SU-DHL-6 (cell line): ENCODE data around the gene LRRTM2.

Source experiments
- H2AFZ ChIP-seq: fragments of 200-600 bp; sonication (generic); 2 replicates; pipeline ENCODE4 v1.6.1; 2014; ENCODE audit warnings: low read depth, mild to moderate bottlenecking, moderate library complexity, mixed read lengths, antibody characterized with exemption, low read length; ENCODE audit not compliant: severe bottlenecking
- H3F3A ChIP-seq: fragments of 200-600 bp; shearing (Covaris generic); 2 replicates; pipeline ENCODE4 v1.6.0; 2016; ENCODE audit warnings: antibody characterized with exemption, mild to moderate bottlenecking; ENCODE audit not compliant: insufficient read depth
- H3K27ac ChIP-seq: fragments of 200-600 bp; sonication (generic); 2 replicates; pipeline ENCODE4 v1.5.1; 2016; ENCODE audit warnings: low read depth, mild to moderate bottlenecking, low read length, moderate library complexity, mixed read lengths
- H3K27me3 ChIP-seq: fragments of 200-600 bp; sonication (generic), shearing (Covaris generic); 2 replicates; pipeline ENCODE4 v1.6.0; 2014; ENCODE audit warnings: mild to moderate bottlenecking, low read length
- H3K36me3 ChIP-seq: fragments of 200-600 bp; sonication (generic); 2 replicates; pipeline ENCODE4 v1.6.1; 2014; ENCODE audit warnings: mild to moderate bottlenecking, low read length, mixed read lengths
- H3K4me2 ChIP-seq: fragments of 300-600, 200-600 bp; shearing (Covaris generic), sonication (generic); 2 replicates; pipeline ENCODE4 v1.6.0; 2014; ENCODE audit warnings: low read length, low read depth, mild to moderate bottlenecking; ENCODE audit not compliant: poor library complexity, severe bottlenecking
- H3K4me3 ChIP-seq: fragments of 200-600 bp; sonication (generic); 2 replicates; pipeline ENCODE4 v1.5.1; 2014; ENCODE audit warnings: antibody characterized with exemption, low read length, mild to moderate bottlenecking, mixed read lengths; ENCODE audit not compliant: insufficient read depth, poor library complexity, severe bottlenecking
- H3K79me2 ChIP-seq: fragments of 200-600 bp; sonication (generic); 2 replicates; pipeline ENCODE4 v1.6.1; 2014; ENCODE audit warnings: mild to moderate bottlenecking, low read length, moderate library complexity; ENCODE audit not compliant: insufficient read depth
- H3K9ac ChIP-seq: fragments of 200-600 bp; sonication (generic); 2 replicates; pipeline ENCODE4 v1.7.0; 2014; ENCODE audit warnings: mild to moderate bottlenecking, low read length
- H3K9me2 ChIP-seq: fragments of 200-600 bp; sonication (generic); replicated peaks from 2 replicates; pipeline ENCODE4 v1.6.1; 2014; ENCODE audit warnings: low read length; ENCODE audit not compliant: insufficient read depth
- H3K9me3 ChIP-seq: fragments of 200-600 bp; sonication (generic); 2 replicates; pipeline ENCODE4 v1.6.1; 2014; ENCODE audit warnings: low read length, mixed read lengths; ENCODE audit not compliant: insufficient read depth
- H4K20me1 ChIP-seq: fragments of 200-600 bp; sonication (generic); 2 replicates; pipeline ENCODE4 v1.6.1; 2014; ENCODE audit warnings: low read depth, mild to moderate bottlenecking, antibody characterized with exemption, low read length, moderate library complexity, mixed read lengths
- EZH2phosphoT487 ChIP-seq: fragments of 200-600 bp; sonication (generic), shearing (Covaris generic); conservative IDR thresholded peaks from 2 replicates; pipeline ENCODE4 v1.6.1; 2018; ENCODE audit warnings: mild to moderate bottlenecking, antibody characterized with exemption, low read length, moderate library complexity, mixed read lengths
- TF ChIP-seq, protein P1 (sequence below): fragments of 200-600 bp; sonication (generic); IDR thresholded peaks from one replicate; pipeline ENCODE4 v1.5.1; 2017; ENCODE audit warnings: antibody characterized with exemption, mild to moderate bottlenecking, low read length, moderate library complexity; ENCODE audit not compliant: insufficient read depth, poor library complexity, severe bottlenecking

LRRTM2 gene

DNA sequence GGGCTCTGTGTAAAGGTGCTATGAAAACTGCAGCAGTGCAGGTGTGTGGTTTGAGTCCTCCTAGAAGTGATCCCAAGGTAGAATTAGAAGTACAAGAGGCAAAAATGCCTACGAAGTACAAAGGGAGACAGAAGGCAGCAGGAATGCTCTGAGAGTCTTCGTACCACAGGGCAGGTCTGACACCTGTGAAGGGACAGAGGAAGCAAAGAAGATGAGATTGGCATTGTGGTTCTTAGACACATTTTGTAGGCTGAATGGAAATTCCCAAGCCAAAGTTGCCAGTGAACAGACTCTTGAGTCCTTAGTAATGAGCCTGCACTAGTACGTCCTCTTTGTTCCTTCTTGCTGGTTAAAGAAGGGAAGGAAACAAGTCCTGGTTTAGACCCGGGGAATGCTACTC, 1.7 kb upstream of the LRRTM2 start:
- H3K9me2 ChIP-seq, result no peaks in the 10 kb centered on the region
- H3K4me2 ChIP-seq, result no peak overlapping the region
- no peak overlapping the region for H3K4me3 ChIP-seq
- H3K9me3 ChIP-seq, result no peaks in the 10 kb centered on the region
- no peaks in the 10 kb centered on the region for H3F3A ChIP-seq
- no peaks in the 10 kb centered on the region for H3K79me2 ChIP-seq
- H2AFZ ChIP-seq, result no peak overlapping the region
- H3K9ac ChIP-seq, result no peak overlapping the region
- H3K36me3 ChIP-seq, result no peaks in the 10 kb centered on the region
- TF ChIP-seq, protein P1, sequence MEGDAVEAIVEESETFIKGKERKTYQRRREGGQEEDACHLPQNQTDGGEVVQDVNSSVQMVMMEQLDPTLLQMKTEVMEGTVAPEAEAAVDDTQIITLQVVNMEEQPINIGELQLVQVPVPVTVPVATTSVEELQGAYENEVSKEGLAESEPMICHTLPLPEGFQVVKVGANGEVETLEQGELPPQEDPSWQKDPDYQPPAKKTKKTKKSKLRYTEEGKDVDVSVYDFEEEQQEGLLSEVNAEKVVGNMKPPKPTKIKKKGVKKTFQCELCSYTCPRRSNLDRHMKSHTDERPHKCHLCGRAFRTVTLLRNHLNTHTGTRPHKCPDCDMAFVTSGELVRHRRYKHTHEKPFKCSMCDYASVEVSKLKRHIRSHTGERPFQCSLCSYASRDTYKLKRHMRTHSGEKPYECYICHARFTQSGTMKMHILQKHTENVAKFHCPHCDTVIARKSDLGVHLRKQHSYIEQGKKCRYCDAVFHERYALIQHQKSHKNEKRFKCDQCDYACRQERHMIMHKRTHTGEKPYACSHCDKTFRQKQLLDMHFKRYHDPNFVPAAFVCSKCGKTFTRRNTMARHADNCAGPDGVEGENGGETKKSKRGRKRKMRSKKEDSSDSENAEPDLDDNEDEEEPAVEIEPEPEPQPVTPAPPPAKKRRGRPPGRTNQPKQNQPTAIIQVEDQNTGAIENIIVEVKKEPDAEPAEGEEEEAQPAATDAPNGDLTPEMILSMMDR, result no peak
- no peak for TF ChIP-seq EZH2phosphoT487
- H3K27ac ChIP-seq, result no peak overlapping the region
- H4K20me1 ChIP-seq, result no peaks in the 10 kb centered on the region
- H3K27me3 ChIP-seq, result no peaks in the 10 kb centered on the region

DNA sequence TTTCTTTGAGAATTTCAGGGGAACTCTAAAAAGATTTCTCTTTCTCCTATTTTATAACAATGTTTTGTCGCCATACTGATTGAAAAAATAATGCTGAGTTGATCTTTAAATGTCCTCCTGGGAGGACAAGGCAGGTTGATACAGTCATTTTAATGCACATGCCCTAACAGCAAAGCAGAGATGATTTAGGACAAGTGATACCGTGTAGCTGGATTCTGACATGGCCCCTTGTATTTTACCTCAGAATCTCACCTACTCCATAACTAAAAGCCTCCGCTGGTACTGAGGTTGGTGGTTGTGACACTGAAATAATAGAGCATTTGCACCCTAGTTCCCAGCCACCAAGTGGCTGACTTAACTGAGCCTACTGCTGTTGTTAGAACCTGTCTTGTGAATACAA, 811 bp upstream of the LRRTM2 start:
- no peak overlapping the region for H3K27ac ChIP-seq
- TF ChIP-seq, protein P1, result no peak
- no peak for TF ChIP-seq EZH2phosphoT487
- no peak overlapping the region for H3K9ac ChIP-seq
- H3K4me3 ChIP-seq, result no peak overlapping the region
- no peak overlapping the region for H3K4me2 ChIP-seq
- no peaks in the 10 kb centered on the region for H3K9me3 ChIP-seq
- no peaks in the 10 kb centered on the region for H3K79me2 ChIP-seq
- no peaks in the 10 kb centered on the region for H4K20me1 ChIP-seq
- H3K36me3 ChIP-seq, result no peaks in the 10 kb centered on the region
- H2AFZ ChIP-seq, result no peak overlapping the region
- no peaks in the 10 kb centered on the region for H3F3A ChIP-seq
- no peaks in the 10 kb centered on the region for H3K9me2 ChIP-seq
- H3K27me3 ChIP-seq, result no peaks in the 10 kb centered on the region

DNA sequence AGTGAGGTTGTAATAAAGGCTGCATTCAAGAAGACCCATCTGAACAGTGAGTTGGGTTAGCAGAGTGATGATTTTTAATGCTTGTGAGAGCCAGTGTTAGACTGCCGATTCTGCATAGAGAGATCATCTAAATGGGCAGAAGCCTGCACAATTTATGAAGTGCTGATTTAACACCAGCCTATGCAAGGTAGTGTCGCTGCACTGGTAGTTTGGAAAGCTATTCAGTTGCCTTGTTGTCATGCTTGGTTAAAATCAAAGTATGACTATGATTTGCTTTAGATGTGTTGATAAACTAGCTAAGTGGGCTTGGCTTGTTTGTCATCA, 379 bp upstream of the LRRTM2 start:
- Histone ChIP-seq H3K9me3 (no peaks in the 10 kb centered on the region), H3K4me3 (no peak overlapping the region), H2AFZ (no peak overlapping the region), H3K9ac (no peak overlapping the region), H3F3A (no peaks in the 10 kb centered on the region), H4K20me1 (no peaks in the 10 kb centered on the region), H3K9me2 (no peaks in the 10 kb centered on the region), H3K79me2 (no peaks in the 10 kb centered on the region), H3K4me2 (no peak overlapping the region), H3K27ac (no peak overlapping the region), H3K27me3 (no peaks in the 10 kb centered on the region), H3K36me3 (no peaks in the 10 kb centered on the region)
- TF ChIP-seq, protein P1, result no peak
- TF ChIP-seq EZH2phosphoT487, result no peak

DNA sequence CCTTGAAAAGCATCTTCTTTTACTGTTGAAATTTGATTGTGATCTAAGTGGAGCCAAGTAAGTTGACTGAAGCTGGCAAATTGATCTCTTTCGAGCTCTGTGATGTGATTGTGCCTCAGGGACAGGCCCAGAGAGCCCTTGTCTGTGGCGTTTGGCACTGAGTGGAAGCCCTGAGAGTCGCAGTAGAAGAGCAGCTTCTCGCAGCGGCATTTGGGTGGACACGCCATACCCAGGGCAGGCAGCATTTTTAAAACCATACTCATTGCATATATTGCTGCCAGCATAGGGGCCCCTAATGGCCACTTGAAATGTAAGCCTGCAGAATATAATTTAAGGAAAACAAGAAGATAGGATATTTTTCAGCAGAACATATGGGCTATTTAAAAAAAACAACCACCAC, 894 bp downstream of the LRRTM2 start:
- Histone ChIP-seq H2AFZ (no peak overlapping the region), H3K9ac (no peak overlapping the region), H3K4me3 (no peak overlapping the region), H3K27me3 (no peaks in the 10 kb centered on the region), H3K9me3 (no peaks in the 10 kb centered on the region), H3K9me2 (no peaks in the 10 kb centered on the region), H4K20me1 (no peaks in the 10 kb centered on the region), H3K36me3 (no peaks in the 10 kb centered on the region), H3F3A (no peaks in the 10 kb centered on the region), H3K79me2 (no peaks in the 10 kb centered on the region), H3K4me2 (no peak overlapping the region), H3K27ac (no peak overlapping the region)
- TF ChIP-seq EZH2phosphoT487, result no peak
